Activated CD4-positive, alpha-beta T cell treated with anti-CD3 and anti-CD28 coated beads, Interleukin-2, amount 50 U/mL, for 24 hours (primary cell): ENCODE data around the gene FUT8.

Experiments
- DNase-seq, 2 donors: peaks; one replicate each; pipeline ENCODE4 v3.0.0-alpha.2; 2020; ENCODE audit warnings: low read depth in 1 of 2, low spot score in 1 of 2

Gene FUT8

GRCh38 chr14:65770681-65771080, 358.2 kb downstream of the FUT8 start:
- no peak for DNase-seq

- no peak for DNase-seq
Observed at GRCh38 chr14:65771271-65771670, 358.7 kb downstream of the FUT8 start.

GRCh38 chr14:65772466-65772865, 359.9 kb downstream of the FUT8 start:
- DNase-seq = no peak

GRCh38 chr14:65772921-65773574, 360.5 kb downstream of the FUT8 start:
- no peak for DNase-seq

GRCh38 chr14:65774041-65774440, 361.5 kb downstream of the FUT8 start:
- DNase-seq = no peak

- no peak for DNase-seq
Observed at GRCh38 chr14:65776193-65776852, 363.8 kb downstream of the FUT8 start.

GRCh38 chr14:65780566-65780965, 368.0 kb downstream of the FUT8 start:
- DNase-seq = no peak

- no peak for DNase-seq
Observed at GRCh38 chr14:65783101-65783500, 370.6 kb downstream of the FUT8 start.

- no peak for DNase-seq
Observed at GRCh38 chr14:65783576-65783975, 371.0 kb downstream of the FUT8 start.

GRCh38 chr14:65784574-65784973, 372.0 kb downstream of the FUT8 start:
- no peak for DNase-seq

GRCh38 chr14:65787461-65787860, 374.9 kb downstream of the FUT8 start:
- no peak for DNase-seq

- no peak for DNase-seq
Observed at GRCh38 chr14:65788876-65789275, 376.3 kb downstream of the FUT8 start.

GRCh38 chr14:65789363-65789762, 376.8 kb downstream of the FUT8 start:
- no peak for DNase-seq

GRCh38 chr14:65790172-65790815, 377.8 kb downstream of the FUT8 start:
- DNase-seq = no peak

GRCh38 chr14:65791191-65791981, 378.9 kb downstream of the FUT8 start:
- no peak for DNase-seq

GRCh38 chr14:65792208-65792905, 379.8 kb downstream of the FUT8 start:
- no peak for DNase-seq
